ENCODE data around the gene RBM25.

RBM25 gene

GRCh38 chr14:73172500-73172899, 114.2 kb downstream of the RBM25 start:
- DNase-seq, result no peak

- DNase-seq, result peak; percentile 31
Measured at GRCh38 chr14:73173092-73173735, 114.9 kb downstream of the RBM25 start.

Measured in COR-L47 (cell line).